GM21825 (cell line): ENCODE results near the gene TMPRSS6.

Experiments used
- ATAC-seq: cut with Tn5 transposase; IDR thresholded peaks from one replicate; pipeline ENCODE4 v1.9.1; 2021; ENCODE audit warnings: mild to moderate bottlenecking, moderate library complexity; ENCODE audit not compliant: unreplicated experiment

Gene TMPRSS6

DNA sequence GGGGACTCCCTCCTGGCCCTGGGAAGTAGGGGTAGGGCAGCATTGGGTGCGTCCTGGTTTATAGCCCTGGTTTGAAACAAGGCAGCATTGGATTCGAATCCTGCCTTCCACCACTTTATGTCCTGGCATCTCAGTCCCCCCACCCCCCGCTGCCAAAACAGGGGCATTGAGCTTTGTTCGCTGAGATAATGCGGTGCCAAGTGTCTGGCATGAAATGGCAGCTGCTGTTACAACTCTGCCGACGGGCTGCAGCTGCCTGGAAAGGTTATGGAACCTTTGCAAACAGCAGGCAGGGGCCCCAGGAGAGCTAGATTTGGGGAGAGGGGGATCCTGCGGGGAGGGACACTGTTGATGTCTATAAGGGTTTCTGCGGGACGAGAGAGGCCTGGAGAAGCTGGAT lies 92.2 kb downstream of the TMPRSS6 start:
- no peak for ATAC-seq

DNA sequence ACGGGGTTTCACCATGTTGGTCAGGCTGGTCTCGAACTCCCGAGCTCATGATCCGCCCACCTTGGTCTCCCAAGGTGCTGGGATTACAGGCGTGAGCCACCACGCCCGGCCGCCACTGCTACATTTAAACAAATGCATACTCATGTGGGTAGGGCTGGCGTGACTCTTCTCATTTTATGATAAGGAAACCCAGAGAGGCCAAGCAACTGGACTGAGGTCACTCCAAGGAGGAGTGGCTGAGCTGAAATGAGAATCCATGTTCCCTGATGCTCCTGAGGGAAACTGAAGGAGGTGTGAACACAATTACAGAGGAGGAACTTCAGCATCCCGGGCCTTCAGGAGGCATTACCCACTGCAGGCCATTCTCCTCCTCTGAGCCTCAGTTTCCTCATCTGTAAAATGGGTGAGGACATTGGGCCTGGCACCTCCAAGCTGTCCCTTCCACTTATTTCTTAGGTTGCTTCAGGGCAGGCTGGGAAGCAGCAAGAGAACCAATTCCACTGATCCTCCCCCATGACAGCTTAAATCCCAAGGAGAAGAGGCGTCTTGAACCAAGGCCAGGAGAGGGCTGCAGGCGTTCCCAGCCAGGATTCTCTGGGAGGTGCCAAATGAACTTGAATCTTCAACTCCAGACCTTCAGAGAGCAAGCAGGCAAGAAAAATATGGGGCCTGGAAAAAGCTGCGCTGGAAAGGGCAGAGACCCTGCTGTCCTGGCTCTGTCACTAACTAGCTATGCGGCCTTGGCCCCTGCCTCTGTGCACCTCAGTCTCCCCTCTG lies 93.2 kb downstream of the TMPRSS6 start:
- no peak for ATAC-seq

DNA sequence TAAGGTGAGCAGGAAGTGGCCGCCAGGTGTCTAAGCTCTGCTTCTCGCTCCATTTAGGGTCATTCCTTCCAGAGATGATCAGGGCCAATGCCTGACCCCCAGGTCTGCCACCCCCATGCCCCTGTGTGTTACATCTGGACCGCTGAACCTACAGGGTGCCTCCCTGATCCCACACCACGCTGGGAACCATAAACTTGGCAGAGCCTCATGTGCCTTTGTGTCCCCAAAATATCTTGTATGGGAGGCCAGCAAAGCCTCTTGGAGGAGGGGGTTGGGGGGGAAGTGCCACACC lies 94.0 kb downstream of the TMPRSS6 start:
- ATAC-seq, result no peak
